Neuronal stem cell (in vitro differentiated cells): ENCODE data around the gene VDAC1.
"Not testable (repeated sequence)": the region's sequence is repeated elsewhere in the genome, so short reads cannot be mapped to it uniquely, and the experiment has no call there.

ENCODE experiments used
- DNase-seq: peaks from one replicate; pipeline ENCODE4 v3.0.0-alpha.2; 2013; ENCODE audit warnings: low spot score
- H2AFZ ChIP-seq: one replicate; pipeline ENCODE4 v1.6.1; 2013; ENCODE audit warnings: mild to moderate bottlenecking, low read length, inconsistent platforms
- H2AK5ac ChIP-seq: 2 replicates; pipeline ENCODE4 v1.6.1; 2013; ENCODE audit warnings: low read depth, mild to moderate bottlenecking, inconsistent platforms, low read length, moderate library complexity, mixed read lengths
- H2BK120ac ChIP-seq: 2 replicates; pipeline ENCODE4 v1.6.1; 2013; ENCODE audit warnings: low read depth, mild to moderate bottlenecking, inconsistent platforms, low read length, moderate library complexity, mixed read lengths
- H2BK12ac ChIP-seq: one replicate; pipeline ENCODE4 v1.6.1; 2013; ENCODE audit warnings: low read length, inconsistent platforms
- H2BK15ac ChIP-seq: 2 replicates; pipeline ENCODE4 v1.6.1; 2013; ENCODE audit warnings: mild to moderate bottlenecking, low read length, inconsistent platforms, mixed read lengths
- H2BK5ac ChIP-seq: one replicate; pipeline ENCODE4 v1.6.1; 2013; ENCODE audit warnings: inconsistent platforms, mild to moderate bottlenecking, low read length, moderate library complexity
- H3K14ac ChIP-seq: one replicate; pipeline ENCODE4 v1.6.1; 2013; ENCODE audit warnings: low read length, inconsistent platforms
- H3K18ac ChIP-seq: 2 replicates; pipeline ENCODE4 v1.6.1; 2013; ENCODE audit warnings: low read length, inconsistent platforms
- H3K23ac ChIP-seq: 2 replicates; pipeline ENCODE4 v1.6.1; 2013; ENCODE audit warnings: low read depth, mild to moderate bottlenecking, mixed read lengths, low read length, inconsistent platforms; ENCODE audit not compliant: poor library complexity
- H3K27ac ChIP-seq: replicated peaks from 3 replicates; pipeline ENCODE4 v1.5.1; 2013; ENCODE audit warnings: low read length, inconsistent platforms
- H3K27me3 ChIP-seq, 3 experiments: 2 replicates each; pipeline ENCODE4 v1.6.1; 2013; ENCODE audit warnings: low read length in 3 of 3, mild to moderate bottlenecking in 2 of 3, inconsistent platforms in 1 of 3, low read depth in 1 of 3, mixed read lengths in 1 of 3, moderate library complexity in 1 of 3; ENCODE audit not compliant: control insufficient read depth in 3 of 3, insufficient read depth in 3 of 3
- H3K36me3 ChIP-seq, 2 donors: replicated peaks in 1 of 2; 2 replicates each; pipeline ENCODE4 v1.6.1; 2013; ENCODE audit warnings: low read length in 2 of 2; ENCODE audit not compliant: control insufficient read depth in 2 of 2, insufficient read depth in 2 of 2
- H3K4ac ChIP-seq: 2 replicates; pipeline ENCODE4 v1.6.1; 2013; ENCODE audit warnings: inconsistent platforms, mild to moderate bottlenecking, low read length, moderate library complexity
- H3K4me1 ChIP-seq, 2 donors: 1 replicate in 1 of 2; 2 replicates in 1 of 2; pipeline ENCODE4 v1.6.1; 2013; ENCODE audit warnings: low read length in 2 of 2, low read depth in 1 of 2; ENCODE audit not compliant: control insufficient read depth in 2 of 2, insufficient read depth in 1 of 2
- H3K4me2 ChIP-seq: one replicate; pipeline ENCODE4 v1.6.1; 2013; ENCODE audit warnings: mild to moderate bottlenecking, low read length, inconsistent platforms; ENCODE audit not compliant: insufficient read depth, poor library complexity, severe bottlenecking
- H3K4me3 ChIP-seq, 2 donors: 2 replicates each; pipeline ENCODE4 v1.5.1; 2013; ENCODE audit warnings: low read length in 2 of 2, mild to moderate bottlenecking in 2 of 2, inconsistent platforms in 1 of 2, moderate library complexity in 1 of 2
- H3K79me1 ChIP-seq: one replicate; pipeline ENCODE4 v1.6.1; 2013; ENCODE audit warnings: low read depth, mild to moderate bottlenecking, inconsistent platforms, low read length, moderate library complexity
- H3K9ac ChIP-seq: one replicate; pipeline ENCODE4 v1.6.1; 2013; ENCODE audit warnings: mild to moderate bottlenecking, low read depth, low read length, inconsistent platforms; ENCODE audit not compliant: poor library complexity
- H3K9me3 ChIP-seq, 2 donors: replicated peaks in 1 of 2; 2 replicates each; pipeline versions ENCODE3 to v1.6.1; 2013; ENCODE audit warnings: low read length in 2 of 2, mild to moderate bottlenecking in 2 of 2, inconsistent platforms in 1 of 2, low read depth in 1 of 2, mixed read lengths in 1 of 2, moderate library complexity in 1 of 2; ENCODE audit not compliant: control insufficient read depth in 2 of 2, insufficient read depth in 1 of 2
- H4K8ac ChIP-seq: one replicate; pipeline ENCODE4 v1.6.1; 2013; ENCODE audit warnings: low read depth, mild to moderate bottlenecking, inconsistent platforms, low read length, moderate library complexity
- H4K91ac ChIP-seq: one replicate; pipeline ENCODE4 v1.6.1; 2013; ENCODE audit warnings: low read length, low read depth, mild to moderate bottlenecking, inconsistent platforms; ENCODE audit not compliant: poor library complexity
- WGBS, 2 donors: extraction: QIAGEN DNeasy Blood & Tissue Kit; methylation state at CpG; one replicate each; pipeline ENCODE4 v1.1.7; 2013; ENCODE audit warnings: missing lambda C conversion rate in 2 of 2, mixed read lengths in 1 of 2; ENCODE audit not compliant: insufficient read length in 2 of 2, insufficient replicate concordance in 1 of 2; ENCODE audit errors: extremely low coverage in 2 of 2; 5-methylcytosine and 5-hydroxymethylcytosine counted together

The VDAC1 gene

DNA sequence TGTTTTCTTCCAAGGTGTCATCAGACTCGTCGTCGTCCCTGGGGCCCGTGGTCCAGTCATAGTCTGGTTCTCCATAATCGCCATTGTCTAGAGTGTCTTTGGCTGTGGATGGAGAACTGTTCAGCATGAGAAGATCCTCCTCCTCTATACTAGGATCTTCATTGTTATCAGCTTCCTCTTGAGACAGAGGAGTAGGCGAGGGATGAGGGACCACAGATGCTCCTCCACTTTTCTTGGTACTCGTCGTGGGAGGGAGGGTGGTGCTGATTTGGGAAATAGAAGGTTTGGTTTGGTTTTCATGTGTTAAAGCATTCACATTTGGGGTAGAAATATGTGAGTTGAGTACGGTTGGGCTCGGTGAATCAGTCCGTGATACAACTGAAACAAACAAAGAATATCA is 45.1 kb downstream of the VDAC1 start:
- H3K27me3 ChIP-seq = no peaks in the 10 kb centered on the region
- no peak overlapping the region for H2BK12ac ChIP-seq
- H3K4me3 ChIP-seq = no peak overlapping the region
- no CpG with 5 or more reads among the region's 11 CpGs for WGBS, 2 donors
- no peaks in the 10 kb centered on the region for H3K4me1 ChIP-seq
- H3K9ac ChIP-seq = no peak overlapping the region
- peaks cover 11 to 62% of the 10 kb centered on the region in 2 donors for H3K36me3 ChIP-seq
- H4K8ac ChIP-seq = no peak overlapping the region
- no peak overlapping the region for H2BK5ac ChIP-seq
- no peak overlapping the region for H4K91ac ChIP-seq
- no peak overlapping the region for H3K14ac ChIP-seq
- H2BK15ac ChIP-seq = no peak overlapping the region
- no peak overlapping the region for H2AK5ac ChIP-seq
- no peak overlapping the region for H3K27ac ChIP-seq
- no peak overlapping the region for H3K18ac ChIP-seq
- no peak overlapping the region for H2BK120ac ChIP-seq
- H3K9me3 ChIP-seq = peaks cover 0 to 9% of the 10 kb centered on the region in 2 donors
- H3K4ac ChIP-seq = no peak overlapping the region
- H3K79me1 ChIP-seq = no peaks in the 10 kb centered on the region
- no peak overlapping the region for H2AFZ ChIP-seq
- H3K4me2 ChIP-seq = no peak overlapping the region
- no peak overlapping the region for H3K23ac ChIP-seq
- DNase-seq = no peak

DNA sequence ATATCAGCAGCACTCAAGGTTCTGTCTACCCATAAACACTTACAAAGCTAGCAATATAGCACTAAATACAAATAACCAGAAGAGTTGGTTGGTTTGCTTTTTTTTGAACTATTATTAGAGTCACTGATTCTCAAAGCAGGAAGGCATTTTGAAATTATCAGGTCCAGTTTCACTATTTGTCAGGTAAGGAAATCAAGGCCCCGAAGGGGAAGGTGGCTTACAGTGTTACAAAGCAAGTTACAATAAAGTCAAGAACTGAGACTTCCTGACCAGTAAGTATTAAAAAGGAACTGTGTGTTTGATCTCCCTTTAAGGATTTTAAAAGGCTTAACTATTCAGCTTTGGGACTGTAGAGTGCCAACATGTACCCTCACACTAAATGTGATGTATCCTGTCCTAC is 47.2 kb downstream of the VDAC1 start:
- H2BK15ac ChIP-seq = no peak overlapping the region
- H2BK5ac ChIP-seq = no peak overlapping the region
- no peaks in the 10 kb centered on the region for H3K4me1 ChIP-seq
- peaks cover 0 to 5% of the 10 kb centered on the region in 2 donors for H3K9me3 ChIP-seq
- no peak overlapping the region for H3K23ac ChIP-seq
- H4K8ac ChIP-seq = no peak overlapping the region
- H3K36me3 ChIP-seq = peaks cover 11 to 62% of the 10 kb centered on the region in 2 donors
- no peak overlapping the region for H3K4ac ChIP-seq
- H4K91ac ChIP-seq = no peak overlapping the region
- no peak overlapping the region for H3K14ac ChIP-seq
- no peaks in the 10 kb centered on the region for H3K27me3 ChIP-seq
- H2BK120ac ChIP-seq = no peak overlapping the region
- no peak overlapping the region for H3K9ac ChIP-seq
- no peak overlapping the region for H3K4me3 ChIP-seq
- H3K27ac ChIP-seq = no peak overlapping the region
- DNase-seq = no peak
- H3K4me2 ChIP-seq = no peak overlapping the region
- no peak overlapping the region for H2BK12ac ChIP-seq
- no peaks in the 10 kb centered on the region for H3K79me1 ChIP-seq
- no CpG with 5 or more reads among the region's 1 CpG for WGBS, 2 donors
- no peak overlapping the region for H2AFZ ChIP-seq
- H2AK5ac ChIP-seq = no peak overlapping the region
- no peak overlapping the region for H3K18ac ChIP-seq

DNA sequence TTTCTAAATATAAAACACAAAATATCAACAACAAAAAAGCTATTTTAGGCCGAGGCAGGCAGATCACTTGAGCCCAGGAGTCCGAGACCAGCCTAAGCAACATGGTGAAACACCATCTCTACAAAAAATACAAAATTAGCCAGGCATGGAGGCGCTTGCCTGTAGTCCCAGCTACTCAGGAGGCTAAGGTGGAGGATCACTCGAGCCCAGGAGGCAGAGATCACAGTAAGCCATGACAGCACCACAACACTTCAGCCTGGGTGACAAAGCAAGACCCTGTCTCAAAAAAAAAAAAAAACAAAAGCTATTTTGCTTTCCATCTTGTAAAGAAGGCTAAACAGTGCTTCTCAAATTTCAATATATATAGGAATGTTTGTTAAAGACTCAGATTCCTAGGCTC is 47.7 kb downstream of the VDAC1 start:
- Histone ChIP-seq H3K79me1 (no peaks in the 10 kb centered on the region), H4K8ac (no peak overlapping the region), H2BK15ac (no peak overlapping the region), H2BK5ac (no peak overlapping the region), H3K36me3 (peaks cover 11 to 62% of the 10 kb centered on the region in 2 donors), H3K4me1 (no peaks in the 10 kb centered on the region), H3K4me2 (no peak overlapping the region), H4K91ac (no peak overlapping the region), H3K27me3 (no peaks in the 10 kb centered on the region), H2BK120ac (no peak overlapping the region), H3K14ac (no peak overlapping the region), H3K4ac (no peak overlapping the region), H3K9ac (no peak overlapping the region), H2AK5ac (no peak overlapping the region), H3K18ac (no peak overlapping the region), H3K4me3 (no peak overlapping the region), H3K23ac (no peak overlapping the region), H3K27ac (no peak overlapping the region), H3K9me3 (peaks cover 0 to 5% of the 10 kb centered on the region in 2 donors), H2AFZ (no peak overlapping the region), H2BK12ac (no peak overlapping the region)
- WGBS, 2 donors = no CpG with 5 or more reads among the region's 4 CpGs
- no peak for DNase-seq

DNA sequence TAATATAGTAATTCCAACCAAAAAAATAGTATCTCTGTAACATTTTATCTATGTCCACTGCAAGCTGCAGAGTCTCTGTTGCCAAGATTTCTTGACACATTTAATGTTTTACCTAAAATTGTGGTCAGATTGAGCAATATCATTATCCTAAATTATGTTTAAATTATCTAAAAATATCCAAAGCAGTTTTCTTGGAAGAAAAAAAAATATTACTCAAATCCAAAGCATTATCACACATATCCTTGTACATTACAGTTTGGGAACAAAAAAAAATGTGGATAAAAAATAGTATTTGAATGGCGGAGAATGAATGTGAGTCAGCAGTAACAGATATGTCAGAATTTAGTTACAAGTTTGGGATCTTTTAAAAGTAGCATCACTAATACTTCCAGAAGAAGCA is 48.6 kb downstream of the VDAC1 start:
- not testable (repeated sequence) for H3K79me1 ChIP-seq, H3K9me3 ChIP-seq, H4K91ac ChIP-seq, H3K4ac ChIP-seq, H3K9ac ChIP-seq, H3K27ac ChIP-seq, H3K14ac ChIP-seq, H3K27me3 ChIP-seq, H2BK15ac ChIP-seq, H2AFZ ChIP-seq, H3K4me3 ChIP-seq, H3K23ac ChIP-seq, H3K4me1 ChIP-seq, DNase-seq, H3K18ac ChIP-seq, H2BK5ac ChIP-seq, H2BK12ac ChIP-seq, H2AK5ac ChIP-seq, H2BK120ac ChIP-seq, H4K8ac ChIP-seq, H3K4me2 ChIP-seq
- WGBS, 2 donors = no CpG with 5 or more reads among the region's 1 CpG
- peaks cover 11 to 59% of the 10 kb centered on the region in 2 donors for H3K36me3 ChIP-seq
